GM18498 (cell line): ENCODE measurements around the gene U2AF2.

Source experiments
- ATAC-seq: cut with Tn5 transposase; IDR thresholded peaks from one replicate; pipeline ENCODE4 v1.9.1; 2021; ENCODE audit warnings: mild to moderate bottlenecking, moderate library complexity; ENCODE audit not compliant: unreplicated experiment

Gene U2AF2

DNA sequence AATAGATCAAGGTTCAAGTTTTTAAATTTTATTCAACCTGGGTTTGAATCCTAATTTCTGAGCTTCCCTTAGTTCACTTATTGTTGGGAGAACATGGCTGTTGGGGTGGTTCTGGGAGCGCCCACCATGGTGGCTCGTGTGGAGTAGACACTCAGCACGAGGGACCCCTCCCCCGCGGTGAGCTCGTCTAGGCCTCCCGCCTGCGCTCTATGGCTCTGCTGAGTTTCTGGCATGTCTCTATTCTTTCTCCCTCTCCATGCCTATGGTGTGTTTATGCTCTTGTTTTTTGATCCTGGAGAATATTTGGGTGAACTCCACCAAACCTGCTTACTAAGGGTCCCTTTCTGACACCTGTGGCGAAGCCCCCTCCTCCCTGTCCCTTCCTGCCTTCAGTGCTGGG lies 18.6 kb downstream of the U2AF2 start:
- no peak for ATAC-seq

DNA sequence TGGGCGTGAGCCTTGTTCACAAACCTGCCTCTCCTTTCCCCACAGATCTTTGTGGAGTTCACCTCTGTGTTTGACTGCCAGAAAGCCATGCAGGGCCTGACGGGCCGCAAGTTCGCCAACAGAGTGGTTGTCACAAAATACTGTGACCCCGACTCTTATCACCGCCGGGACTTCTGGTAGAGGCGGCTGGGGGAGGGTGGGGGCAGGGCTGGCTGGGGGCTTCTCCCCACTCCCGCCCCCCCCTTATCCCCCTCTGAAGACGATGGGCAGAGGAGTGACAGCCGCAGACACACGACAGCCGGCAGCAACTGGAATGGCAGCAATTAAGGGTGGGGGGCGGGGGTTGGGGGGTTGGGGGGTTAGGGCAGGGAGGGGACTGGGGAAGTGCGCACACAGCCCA lies 19.1 kb downstream of the U2AF2 start:
- ATAC-seq, result no peak

DNA sequence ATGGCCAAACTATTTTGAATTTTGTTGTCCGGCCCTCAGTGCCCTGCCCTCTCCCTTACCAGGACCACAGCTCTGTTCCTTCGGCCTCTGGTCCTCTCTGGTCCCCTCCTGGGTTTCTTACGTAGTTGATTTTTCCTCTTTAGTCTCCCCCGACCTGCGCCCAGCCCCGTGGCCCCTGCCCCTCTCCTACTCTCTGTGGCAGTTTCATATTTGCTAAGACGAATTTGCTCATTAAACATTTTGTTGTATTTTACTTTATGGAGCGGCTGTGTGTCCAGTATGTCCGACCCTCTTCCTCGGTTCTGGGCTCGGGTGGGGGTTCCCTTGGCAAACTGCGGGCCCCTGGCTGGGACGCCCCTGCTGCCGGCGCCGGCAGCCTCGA lies 19.6 kb downstream of the U2AF2 start:
- no peak for ATAC-seq

DNA sequence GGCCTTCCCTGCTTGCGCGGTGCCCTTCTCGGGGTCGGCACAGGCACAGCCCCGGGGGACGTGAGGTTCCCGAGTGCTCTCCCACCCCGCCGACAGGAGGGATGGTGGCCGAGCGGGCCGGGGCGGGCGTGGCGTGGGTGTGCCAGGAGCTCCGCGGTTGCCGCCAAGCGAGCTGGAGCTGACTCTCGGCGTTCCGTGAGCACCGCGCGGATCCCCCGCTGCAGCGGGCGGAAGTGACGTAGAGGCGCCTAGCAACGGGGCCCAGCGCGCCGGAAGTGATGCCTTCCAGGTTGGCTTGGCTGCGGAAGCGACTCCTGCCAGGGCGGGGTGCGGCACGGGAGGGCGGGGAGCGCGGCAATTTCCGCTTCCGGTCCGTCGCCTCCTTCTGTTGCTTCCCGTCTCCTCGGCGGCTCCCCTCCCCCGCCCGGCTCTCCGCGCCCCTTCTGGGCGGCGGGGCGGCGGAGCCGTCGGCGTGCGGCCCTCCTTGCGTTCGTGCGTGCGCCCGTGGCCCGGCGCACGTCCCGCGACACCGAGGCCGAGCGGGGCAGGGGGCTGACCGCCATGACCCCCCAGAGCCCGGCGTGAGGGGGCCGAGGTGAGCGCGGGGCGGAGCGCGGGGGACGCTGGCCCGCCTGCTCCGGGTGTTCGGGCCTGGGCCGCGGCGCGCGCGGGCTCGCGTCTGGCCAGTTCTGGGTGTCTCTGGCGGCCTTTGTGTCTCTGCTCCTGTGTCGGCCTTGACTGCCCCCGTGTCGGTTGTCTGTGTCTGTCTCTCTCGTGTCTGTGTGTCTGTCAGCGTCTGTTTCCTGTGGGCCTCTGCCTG lies 20.2 kb downstream of the U2AF2 start, which contains the start of gene EPN1:
Gene EPN1, plus strand, starts transcription at position 386 of the 820 bp plus-strand sequence. CDS start 3,402 bp downstream, outside the sequence.
- ATAC-seq, result peak; percentile 70

DNA sequence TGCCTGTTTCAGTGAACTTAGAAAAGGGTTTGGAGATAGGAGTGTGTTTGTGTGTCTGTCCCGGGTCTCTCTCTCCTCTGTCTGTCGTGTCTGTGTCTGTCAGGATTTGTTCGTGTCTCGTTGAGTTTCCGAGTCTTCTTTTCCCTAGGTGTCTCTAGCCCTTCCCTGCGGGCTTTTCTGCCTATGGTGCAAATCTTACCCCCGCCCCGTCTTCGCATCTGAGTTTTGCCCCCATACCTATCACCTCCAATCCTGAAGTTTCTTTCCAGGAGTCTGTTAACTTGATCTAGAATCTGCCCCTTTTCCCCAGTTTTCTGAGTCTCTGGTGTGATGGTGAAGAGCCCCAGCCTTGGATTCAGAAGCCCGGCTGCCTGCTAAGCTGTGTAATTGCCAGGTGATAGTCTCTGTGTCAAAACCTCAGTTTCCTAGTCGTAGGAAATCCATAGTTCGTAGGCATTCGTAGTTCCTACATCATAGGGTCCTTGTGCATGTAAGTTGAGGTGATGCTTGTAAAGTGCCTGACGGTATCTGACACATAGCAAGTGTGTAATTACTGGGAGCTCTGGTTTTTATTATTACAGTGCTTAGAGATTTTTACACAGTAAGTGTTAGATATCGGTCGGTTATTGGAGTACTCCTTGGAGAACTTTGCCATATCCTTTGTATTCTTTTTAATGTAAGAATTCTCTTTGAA lies 21.0 kb downstream of the U2AF2 start:
- no peak for ATAC-seq

DNA sequence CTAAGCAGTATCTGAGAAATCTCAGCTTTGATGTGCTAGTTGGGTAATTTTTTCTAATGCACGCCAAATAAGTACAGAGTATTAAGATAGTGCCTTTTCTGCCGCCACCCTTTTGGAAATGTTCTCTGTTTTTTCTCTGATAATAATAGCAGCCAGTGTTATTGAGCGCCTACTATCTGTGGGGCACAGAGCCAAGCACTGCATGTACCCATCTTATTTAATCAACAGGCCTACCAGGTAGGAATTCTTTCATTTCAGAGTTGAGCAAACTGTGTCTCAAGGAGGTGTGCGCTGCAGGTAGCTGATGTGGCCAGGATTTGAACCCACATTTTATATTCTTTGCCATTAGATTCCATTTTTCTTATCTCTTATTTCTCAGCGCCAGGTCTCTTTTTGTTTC lies 21.5 kb downstream of the U2AF2 start:
- ATAC-seq, result no peak

DNA sequence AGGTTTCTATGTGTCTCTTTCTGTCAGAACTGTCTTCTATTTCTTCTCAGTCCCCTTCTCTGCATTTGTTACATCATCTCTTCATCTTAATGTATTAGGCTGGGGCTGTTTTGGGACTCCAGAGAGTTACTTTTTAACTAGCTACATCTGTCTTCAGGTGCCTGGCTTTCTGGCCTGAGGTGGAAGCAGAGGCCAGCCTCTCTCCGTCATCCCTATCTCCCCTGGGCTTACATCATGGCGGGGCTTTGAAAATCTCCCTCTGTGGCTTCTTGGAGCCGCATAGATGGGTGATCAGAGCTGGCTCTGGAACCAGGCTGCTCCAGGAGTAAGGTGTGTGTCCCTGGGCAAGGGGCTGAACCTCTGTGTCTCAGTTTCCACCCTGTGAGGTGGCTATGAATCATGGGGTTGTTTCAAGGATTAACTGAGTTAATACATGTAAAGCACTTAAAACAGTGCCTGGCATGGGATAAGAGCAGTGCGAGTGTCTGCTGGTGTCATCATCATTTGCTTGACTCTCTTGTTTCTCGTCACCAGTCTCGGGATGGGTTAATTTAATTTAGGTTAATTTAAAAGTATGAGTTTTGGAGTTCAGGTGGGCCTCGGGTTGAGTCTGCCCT lies 22.2 kb downstream of the U2AF2 start:
- no peak for ATAC-seq

DNA sequence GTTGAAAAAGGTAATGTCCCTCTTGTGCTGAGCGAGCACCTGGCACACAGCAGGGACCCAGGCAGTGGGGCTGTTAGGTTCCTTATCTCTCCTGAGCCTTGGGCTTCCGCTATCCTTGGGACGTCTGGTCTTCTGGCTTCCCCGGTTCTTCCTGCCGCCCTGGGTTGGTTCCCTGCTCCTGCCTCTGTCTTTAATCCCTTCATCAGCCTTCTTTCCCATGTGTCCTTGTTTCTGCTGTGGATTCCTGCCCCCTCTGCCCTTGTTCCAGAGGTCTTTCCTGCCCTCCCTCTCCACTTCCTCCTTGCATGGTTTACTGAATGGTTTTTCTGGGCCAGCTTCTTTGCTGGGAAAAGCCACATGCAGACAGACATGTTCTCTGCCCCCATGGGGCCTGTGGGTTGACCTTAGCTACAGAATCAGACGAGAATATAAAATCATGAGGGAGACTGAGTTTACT lies 22.8 kb downstream of the U2AF2 start:
- ATAC-seq, result no peak

DNA sequence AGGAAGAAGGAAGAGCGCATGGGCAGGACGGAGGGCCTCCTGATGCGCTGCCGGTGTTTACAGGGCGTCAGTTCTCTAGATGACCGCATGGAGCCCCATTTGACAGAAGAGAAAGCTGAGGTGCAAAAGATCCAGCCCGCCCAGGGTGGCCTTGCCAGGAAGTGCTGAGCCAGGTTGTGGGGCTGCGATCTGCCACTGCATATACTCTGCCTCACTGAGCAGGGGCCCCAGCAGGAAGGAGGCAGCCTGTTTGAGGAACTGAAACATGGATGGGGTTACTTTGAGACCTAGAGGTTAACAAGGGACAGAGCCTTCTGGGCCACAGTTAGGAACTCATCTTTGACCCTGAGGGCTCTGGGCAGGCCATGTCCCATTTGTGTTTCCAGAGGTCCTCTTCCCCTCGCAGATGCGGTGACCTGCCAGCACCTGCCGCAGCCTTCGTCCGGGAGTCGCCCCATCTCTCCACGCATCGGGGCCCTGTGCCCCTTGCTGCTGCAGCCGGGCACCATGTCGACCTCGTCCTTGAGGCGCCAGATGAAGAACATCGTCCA lies 23.4 kb downstream of the U2AF2 start:
- peak; percentile 66 for ATAC-seq

DNA sequence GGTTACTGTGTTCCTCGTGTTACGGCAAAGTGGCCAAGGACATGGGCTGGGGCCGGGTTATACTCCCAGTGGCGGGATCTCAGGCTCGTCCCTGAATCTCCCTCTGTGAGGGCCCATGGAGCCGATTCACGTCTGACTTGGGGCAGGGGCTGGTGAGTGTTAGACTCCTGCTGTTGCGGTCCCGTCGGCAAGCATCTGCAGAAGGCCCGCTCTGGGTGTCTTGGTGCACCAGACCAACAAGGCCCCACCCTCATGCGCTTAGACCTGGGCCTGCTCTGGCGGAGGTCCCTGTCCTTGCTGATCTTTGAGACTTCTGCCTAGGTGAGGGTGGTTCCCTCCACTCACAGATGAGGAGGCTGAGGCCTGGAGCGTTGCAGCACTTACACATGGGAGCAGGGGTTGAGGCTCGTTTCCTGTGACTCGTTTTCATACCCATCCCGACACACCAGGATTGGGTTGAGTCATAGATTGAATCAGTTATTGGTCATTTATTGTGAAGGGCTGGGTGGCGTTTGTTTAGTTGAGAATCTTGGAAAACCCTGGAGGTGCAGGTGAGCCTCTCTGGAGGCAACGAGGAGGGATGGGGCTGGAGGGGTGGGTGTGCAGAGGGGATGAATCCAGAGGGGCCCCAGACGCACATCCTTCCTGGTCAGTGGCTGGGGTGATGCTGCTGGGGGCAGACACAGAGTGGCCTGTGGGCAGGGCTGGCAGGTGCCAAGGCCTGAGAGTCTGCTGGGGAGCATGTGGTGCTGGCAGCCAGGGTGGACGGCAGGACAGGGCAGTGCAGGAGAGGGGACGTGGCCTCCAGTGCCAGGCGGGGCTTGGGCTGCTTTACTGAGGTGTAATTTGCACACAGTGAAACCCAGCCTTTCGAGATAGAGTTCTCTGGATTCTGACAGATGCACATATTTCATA lies 24.8 kb downstream of the U2AF2 start:
- ATAC-seq, result no peak

DNA sequence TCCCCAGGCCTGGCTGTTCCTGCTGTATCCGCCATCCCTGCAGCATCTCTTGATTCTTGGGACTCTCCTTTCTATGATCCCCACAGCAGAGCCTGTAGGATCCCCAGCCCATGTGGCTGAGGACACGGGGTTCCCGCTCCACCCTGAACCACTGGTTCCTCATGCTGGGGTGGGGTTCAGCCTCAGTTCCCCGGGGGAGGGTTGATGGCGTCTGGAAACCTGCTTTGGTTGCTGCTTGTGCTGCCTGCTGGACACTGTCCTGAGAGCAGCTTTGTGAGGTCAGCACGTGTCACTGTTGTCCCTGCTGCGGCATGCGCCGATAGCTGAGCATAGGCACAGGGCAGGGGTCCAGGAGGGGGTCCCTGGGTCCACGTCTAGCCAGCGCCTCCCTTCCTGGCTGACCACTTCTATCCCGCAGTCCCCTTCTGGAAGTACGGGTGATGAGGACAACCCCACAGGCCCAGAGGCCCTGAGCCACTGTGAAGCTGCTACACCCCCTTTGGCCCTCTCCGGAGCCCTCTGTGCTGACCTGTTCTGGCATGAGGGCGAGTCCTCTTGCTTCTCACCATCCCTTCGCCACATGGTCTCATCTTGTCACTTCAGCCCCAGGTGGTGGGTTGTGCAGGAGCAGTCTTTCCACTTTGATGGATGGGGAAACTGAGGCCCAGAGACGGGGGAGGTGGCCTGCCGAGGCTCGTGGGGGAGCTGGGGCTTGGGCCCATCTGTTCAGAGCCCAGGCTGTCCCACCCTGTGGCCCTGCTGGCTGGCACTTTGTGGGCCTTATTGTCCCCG lies 25.7 kb downstream of the U2AF2 start:
- no peak for ATAC-seq

DNA sequence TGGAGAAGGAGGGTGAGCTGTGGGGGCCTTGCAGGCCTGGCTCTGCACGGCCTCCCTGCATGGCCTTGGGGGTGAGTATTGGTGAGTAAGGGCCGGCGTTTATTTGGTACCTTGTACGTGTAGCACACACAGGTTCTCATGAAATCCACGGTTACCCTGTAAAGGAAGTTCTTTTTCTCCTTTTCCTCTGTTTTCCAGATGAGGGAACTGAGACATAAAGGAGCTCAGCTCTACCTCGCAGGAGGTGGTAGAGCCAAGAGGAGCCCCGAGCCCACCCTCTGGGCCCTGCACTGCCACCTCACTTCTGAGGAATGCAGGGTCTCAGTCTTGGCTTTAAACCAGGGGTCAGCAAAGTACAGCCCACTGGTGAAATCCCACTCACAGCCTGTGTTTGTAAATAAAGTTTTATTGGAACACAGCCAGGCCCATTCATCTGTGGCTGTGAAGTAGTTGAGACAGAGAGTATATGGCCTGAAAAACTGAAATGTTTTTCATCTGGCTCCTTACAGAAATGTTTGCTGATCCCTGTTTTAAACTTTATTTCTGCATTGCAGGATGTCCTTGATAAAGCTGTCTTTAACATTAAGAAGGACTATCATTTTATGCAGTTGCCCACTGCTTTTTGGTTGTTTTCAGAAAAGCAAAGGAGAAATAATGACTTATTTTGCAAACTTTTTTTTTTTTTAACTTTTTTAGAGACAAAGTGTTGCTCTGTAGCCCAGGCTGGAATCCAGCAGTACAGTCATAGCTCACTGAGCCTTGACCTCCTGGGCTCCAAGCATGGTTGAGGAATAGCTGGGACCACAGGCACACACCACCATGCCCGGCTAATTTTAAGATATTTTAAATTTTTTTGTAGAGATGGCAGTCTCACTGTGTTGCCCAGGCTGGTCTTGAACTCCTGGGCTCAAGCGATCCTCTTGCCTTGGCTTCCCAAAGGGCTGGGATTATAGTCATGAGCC lies 26.6 kb downstream of the U2AF2 start:
- ATAC-seq, result no peak

DNA sequence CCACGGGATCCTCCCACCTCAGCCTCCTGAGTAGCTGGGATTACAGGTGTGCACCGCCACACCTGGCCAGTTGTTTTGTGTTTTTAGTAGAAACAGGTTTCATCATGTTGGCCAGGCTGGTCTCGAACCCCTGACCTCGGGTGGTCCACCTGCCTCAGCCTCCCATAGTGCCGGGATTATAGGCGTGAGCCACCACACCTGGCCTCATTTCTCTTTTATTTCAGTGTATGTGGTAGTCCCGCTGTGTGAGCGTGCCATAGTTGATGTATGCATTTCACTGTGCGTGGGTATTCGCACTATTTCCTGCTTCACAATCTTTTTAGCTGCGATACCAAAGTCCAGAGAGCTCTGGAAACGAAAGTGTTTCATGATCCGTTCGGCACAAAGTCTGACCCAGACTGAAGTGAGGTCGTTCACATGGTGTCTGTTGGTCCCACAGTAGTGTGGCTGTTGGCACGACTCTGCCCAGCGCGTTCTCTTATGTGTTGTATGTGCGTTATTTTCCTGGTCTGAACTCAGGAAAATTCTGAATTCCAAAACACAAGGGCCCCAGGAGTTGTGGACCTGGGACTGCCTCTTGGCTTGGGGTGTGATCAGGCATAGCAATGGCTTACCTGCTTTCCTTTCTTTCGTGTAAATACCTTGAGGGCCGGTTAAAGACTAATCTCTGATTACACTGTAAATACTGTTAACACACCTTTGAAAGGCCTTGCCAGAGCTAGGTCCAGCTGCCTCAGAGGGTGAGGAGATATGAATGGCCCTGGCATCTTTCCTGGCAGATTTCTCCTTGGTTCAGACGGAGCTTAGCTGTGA lies 28.8 kb downstream of the U2AF2 start:
- ATAC-seq, result no peak

DNA sequence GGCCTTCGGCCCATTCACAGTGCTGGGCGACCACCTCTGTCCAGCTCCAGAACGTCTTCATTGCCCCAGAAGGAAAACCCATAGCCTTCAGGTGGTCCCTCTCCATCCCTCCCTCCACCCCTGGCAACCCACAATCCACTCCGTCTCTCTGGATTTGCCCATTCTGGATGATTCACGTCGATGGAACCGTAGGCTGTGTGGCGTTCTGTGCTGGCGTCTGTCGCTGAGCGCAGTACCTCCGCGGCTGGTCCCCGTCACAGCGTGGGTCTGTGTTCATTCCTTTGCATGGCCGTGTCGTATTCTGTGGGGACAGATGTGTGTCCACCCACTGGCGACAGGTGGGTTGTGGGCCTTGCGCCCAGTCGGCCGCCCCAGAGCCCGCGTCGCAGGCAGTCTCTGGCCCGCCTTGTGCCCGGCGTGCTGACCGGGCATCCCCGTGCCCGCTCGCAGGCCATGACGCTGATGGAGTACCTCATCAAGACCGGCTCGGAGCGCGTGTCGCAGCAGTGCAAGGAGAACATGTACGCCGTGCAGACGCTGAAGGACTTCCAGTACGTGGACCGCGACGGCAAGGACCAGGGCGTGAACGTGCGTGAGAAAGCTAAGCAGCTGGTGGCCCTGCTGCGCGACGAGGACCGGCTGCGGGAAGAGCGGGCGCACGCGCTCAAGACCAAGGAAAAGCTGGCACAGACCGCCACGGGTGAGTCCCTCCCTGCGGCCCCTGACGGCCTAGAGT lies 30.3 kb downstream of the U2AF2 start:
- ATAC-seq, result no peak

DNA sequence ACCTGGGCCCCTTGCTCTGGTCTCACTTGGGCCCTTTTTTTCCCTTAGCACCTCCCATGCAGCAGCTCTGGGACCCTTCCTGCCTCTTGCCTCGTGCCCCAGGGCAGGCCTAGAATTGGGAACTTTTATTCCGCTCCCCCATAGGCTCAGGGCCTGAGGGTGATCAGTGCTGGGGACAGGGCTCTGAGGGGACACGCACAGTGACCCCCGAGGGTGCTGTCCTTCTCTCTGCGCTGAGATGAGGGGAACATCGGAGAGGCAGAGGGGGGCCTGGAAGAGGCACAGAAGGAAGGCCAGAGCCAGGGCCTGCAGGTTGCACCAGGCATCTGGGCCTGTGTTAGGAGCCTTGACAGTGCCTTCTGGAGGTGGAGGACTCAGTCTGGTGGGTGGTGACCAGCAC lies 30.9 kb downstream of the U2AF2 start:
- no peak for ATAC-seq

DNA sequence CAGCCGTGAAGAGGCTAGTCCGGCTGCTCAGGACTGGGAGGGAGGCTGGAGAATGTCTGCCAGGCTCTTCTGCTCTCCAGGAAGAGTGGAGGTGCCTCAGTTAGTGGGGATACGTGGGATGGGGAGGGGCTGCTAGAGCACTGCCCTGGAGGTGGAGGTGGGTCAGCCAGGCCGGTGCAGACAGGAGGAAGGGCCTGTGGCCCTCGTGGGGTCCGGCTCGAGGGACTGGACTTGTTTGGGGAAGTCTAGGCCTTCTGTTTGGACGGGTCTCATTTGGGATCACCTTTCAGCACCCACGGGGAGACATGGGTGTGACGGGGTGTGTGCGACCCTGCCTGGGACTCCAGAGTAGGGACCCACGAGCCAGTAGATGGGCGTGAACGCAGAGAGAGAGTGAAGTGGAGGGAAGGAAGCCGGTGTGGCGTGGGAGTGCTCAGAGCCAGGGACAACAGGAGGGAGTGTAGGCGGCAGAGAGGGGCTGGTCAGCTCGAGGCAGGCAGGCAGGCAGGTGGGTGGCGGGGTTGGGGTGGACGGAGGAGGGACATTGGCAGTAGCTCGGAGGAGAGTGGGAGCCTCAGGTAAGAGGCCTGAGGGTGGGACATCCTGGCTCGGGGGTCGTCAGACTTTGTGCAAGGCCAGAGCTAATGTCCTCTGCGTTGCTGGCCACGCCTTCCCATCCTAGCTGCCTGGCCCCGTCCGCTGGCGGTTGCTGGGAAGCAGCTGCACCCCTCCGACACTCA lies 31.6 kb downstream of the U2AF2 start:
- no peak for ATAC-seq
